Neural cell (in vitro differentiated cells): ENCODE data around the gene KRT27.

Experiments
- CTCF ChIP-seq: fragments of 450-650 bp; IDR thresholded peaks from 2 replicates; pipeline ENCODE4 v1.5.1; 2014; ENCODE audit warnings: antibody characterized with exemption, mild to moderate bottlenecking, moderate library complexity; ENCODE audit not compliant: poor library complexity, severe bottlenecking
- REST ChIP-seq: IDR thresholded peaks from 2 replicates; pipeline ENCODE4 v1.6.1; 2012; ENCODE audit warnings: borderline replicate concordance

GRCh38 chr17:40791787-40792436, 9.6 kb upstream of the KRT27 start:
- TF ChIP-seq REST (no peak), CTCF (peak; percentile 48)
